Fibroblast of pulmonary artery (primary cell): ENCODE results near the gene OR4E2.
"Not testable (repeated sequence)": the region's sequence is repeated elsewhere in the genome, so short reads cannot be mapped to it uniquely, and the experiment has no call there.

Source experiments
- DNase-seq: peaks from one replicate; pipeline ENCODE4 v3.0.0-alpha.2; 2010; ENCODE audit warnings: low read depth
- H3K4me3 ChIP-seq: replicated peaks from 2 replicates; pipeline ENCODE4 v1.5.1; 2011; ENCODE audit warnings: low read depth, mild to moderate bottlenecking, control low read depth, low read length, moderate library complexity
- TF ChIP-seq, protein P1 (sequence below): IDR thresholded peaks from 2 replicates; pipeline ENCODE4 v1.5.1; 2011; ENCODE audit warnings: mild to moderate bottlenecking, control low read depth, low read length, inconsistent platforms; ENCODE audit errors: missing control alignments

OR4E2 gene

DNA sequence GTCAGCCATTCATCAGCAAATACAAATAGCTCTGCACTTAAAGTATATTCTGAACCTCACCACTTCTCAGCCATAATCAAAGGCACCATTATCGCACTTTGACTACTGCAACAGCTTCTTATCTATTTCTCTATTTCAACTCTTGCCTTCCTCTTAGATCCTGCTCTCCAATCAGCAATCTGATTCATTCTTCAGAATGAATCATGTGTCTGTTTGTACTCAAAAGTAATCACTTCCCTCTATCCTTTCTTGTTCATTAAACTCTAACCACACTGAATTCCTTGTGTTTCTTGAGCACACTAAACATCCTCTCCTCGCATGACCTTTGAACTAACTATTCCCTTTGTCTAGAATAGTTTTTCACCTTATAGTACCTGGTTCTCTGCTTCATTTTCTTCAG, 32.8 kb downstream of the OR4E2 start:
- DNase-seq = no peak
- no peak overlapping the region for H3K4me3 ChIP-seq
- TF ChIP-seq, protein P1, sequence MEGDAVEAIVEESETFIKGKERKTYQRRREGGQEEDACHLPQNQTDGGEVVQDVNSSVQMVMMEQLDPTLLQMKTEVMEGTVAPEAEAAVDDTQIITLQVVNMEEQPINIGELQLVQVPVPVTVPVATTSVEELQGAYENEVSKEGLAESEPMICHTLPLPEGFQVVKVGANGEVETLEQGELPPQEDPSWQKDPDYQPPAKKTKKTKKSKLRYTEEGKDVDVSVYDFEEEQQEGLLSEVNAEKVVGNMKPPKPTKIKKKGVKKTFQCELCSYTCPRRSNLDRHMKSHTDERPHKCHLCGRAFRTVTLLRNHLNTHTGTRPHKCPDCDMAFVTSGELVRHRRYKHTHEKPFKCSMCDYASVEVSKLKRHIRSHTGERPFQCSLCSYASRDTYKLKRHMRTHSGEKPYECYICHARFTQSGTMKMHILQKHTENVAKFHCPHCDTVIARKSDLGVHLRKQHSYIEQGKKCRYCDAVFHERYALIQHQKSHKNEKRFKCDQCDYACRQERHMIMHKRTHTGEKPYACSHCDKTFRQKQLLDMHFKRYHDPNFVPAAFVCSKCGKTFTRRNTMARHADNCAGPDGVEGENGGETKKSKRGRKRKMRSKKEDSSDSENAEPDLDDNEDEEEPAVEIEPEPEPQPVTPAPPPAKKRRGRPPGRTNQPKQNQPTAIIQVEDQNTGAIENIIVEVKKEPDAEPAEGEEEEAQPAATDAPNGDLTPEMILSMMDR = no peak

DNA sequence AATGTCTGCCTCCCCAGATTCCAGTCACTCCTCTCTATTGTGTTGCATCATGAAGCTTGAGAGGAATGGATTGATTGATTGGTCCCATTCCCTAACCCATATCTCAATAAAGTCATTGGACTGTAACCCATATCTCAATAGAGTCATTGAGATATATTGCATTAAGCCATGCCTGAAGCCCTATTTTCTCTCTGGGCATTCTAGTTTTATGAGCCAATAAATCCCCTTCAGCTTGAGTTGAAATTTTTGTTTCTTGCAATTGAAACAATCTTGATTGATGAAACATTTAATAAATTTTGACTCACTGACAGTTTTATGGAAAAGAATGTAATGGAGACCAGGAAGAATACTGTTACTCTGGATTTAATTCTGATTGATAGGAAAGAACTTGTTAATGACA, 40.8 kb downstream of the OR4E2 start:
- no peak for DNase-seq
- H3K4me3 ChIP-seq = no peak overlapping the region
- TF ChIP-seq, protein P1 = no peak

DNA sequence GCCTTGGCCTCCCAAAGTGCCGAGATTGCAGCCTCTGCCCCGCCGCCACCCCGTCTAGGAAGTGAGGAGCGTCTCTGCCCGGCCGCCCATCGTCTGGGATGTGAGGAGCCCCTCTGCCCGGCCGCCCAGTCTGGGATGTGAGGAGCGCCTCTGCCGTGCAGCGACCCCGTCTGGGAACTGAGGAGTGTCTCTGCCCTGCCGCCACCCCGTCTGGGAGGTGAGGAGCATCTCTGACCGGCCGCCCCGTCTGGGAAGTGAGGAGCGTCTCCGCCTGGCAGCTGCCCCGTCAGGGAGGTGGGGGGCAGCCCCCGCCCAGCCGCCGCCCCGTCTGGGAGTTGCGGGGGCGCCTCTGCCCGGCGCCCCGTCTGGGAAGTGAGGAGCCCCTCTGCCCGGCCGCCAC, 44.0 kb downstream of the OR4E2 start:
- not testable (repeated sequence) for DNase-seq, H3K4me3 ChIP-seq

DNA sequence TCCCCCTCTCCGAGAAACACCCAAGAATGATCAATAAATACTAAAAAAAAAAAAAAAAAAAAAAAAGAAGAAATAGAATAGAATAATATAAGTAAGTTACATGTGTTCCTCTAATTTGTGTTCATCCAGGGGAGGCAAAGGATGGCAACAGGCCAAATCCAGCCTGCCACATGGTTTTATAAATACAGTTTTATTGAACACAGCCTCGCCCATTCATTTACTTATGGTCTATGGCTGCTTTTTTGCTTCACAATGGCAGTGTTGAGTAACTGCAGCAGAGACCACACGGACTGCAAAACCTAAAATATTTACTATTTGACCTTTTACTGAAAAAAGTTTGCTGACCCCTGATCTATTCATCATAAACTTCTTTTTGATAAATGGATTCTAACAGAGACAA, 44.9 kb downstream of the OR4E2 start:
- not testable (repeated sequence) for DNase-seq, H3K4me3 ChIP-seq

DNA sequence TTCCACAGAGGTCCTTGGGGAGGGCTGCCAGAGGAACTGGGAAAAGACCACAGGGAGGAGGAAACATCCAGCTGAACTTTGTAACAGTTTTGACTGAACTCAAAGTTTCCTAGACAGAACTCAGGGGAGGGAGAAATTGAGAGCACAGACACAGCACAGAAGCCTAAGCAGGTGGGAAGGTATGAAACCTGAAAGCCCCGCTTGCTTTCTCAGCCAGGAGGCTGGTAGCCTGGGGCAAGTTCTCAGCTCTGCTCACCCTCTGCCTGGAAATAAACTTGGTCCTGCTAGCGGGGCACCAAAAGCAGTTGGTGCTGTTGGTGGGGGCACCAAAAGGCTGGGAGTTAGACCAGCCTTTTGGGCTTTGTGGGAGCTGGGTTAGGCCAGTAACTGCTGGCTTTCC, 45.9 kb downstream of the OR4E2 start:
- TF ChIP-seq, protein P1 = no peak
- no peak for DNase-seq
- H3K4me3 ChIP-seq = no peak overlapping the region

DNA sequence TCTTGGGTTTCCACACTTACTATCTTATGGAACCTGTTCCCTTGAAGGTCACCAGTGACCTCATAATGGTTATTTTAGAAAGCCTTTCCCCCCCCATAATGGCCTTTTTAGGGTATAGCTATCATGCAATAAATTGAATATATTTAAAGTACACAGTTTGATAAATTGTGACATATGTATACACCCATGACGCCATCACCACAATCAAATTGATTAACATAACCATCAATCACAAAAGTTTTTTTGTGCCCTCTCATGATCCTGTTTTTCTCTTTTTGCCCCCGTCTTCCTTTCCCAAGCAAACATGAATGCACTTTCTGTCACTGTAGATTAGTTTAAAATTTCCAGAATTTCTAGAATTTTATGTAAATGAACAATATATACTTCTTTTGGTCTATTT, 48.7 kb downstream of the OR4E2 start:
- no peak for DNase-seq
- TF ChIP-seq, protein P1 = no peak
- H3K4me3 ChIP-seq = no peak overlapping the region

DNA sequence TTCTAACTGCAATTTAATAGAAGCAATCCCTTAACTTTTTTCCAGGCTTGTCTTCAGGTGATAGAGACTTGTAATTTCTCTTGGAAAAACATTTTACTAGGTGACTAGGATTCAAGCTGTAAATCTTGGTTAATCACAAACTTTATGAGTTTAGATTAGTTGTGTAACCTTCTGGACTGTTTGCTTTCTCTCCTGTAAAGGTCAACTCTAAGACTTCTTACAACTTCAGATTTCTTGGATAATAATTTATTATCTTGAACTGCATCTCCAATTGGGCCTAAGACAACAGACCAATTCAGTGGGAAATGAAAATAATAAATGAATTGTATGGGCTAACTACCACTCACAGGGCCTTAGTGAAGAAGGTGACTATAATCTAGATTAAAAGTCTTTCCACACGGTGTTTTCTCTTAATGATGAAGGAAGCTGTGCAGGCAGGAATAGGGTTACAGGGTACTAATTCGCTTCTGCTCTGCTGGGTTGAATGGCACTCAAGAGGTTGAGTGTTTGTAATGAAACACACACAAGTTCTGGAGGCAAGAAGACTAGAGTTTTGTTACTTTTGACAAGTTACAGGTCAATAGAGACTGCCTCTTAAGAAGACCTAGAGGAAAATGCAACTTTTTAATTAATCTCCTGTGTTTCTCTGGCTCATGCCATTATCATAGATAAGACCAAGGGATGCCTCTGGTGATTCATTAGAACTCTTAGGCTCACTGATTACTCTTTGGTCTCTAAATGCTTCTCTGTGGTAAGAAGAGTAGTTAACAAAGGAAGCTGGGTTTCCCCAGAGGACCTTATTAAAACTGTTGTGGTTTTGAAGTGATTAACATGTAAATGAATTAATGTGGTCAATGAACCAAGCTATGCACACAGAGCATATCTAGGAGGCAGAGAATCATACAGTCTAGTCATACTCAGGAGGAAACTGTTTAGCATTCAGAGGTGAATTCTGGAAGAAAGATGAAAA, 50.0 kb downstream of the OR4E2 start:
- no peak overlapping the region for H3K4me3 ChIP-seq
- TF ChIP-seq, protein P1 = no peak
- DNase-seq = no peak

DNA sequence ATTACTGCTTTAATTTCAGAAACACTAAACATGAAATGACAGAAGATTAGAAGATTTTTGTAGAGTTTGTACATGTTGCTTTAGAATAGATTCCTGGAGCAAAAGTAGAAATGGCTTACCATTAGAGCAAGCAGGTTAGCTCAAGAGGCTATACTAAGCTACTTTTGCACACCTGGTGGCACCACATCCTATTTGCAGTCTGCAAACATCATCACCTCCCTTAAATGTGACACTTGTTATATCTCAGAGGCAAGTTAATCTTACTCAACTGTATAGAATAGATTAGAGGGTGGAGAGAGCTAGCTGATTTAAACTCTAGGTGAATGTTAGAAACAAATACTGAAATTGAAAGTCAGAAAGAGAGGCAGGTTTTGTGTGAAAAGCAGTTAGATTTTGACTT, 50.7 kb downstream of the OR4E2 start:
- TF ChIP-seq, protein P1 = no peak
- DNase-seq = no peak
- no peak overlapping the region for H3K4me3 ChIP-seq
